ENCODE data around the gene ZBP1. TPM values are rescaled to one million over a fixed set of nuclear protein-coding genes. Genes with fewer than 3 reads are reported as not detected.

Gene ZBP1
- total and polyA plus RNA-seq, 10 of the 15 experiments (the other 5 are each of a cell fraction or from before 2014, with no cell fraction given) = 0.93 to 10.6 (median 4.8) TPM

DNA sequence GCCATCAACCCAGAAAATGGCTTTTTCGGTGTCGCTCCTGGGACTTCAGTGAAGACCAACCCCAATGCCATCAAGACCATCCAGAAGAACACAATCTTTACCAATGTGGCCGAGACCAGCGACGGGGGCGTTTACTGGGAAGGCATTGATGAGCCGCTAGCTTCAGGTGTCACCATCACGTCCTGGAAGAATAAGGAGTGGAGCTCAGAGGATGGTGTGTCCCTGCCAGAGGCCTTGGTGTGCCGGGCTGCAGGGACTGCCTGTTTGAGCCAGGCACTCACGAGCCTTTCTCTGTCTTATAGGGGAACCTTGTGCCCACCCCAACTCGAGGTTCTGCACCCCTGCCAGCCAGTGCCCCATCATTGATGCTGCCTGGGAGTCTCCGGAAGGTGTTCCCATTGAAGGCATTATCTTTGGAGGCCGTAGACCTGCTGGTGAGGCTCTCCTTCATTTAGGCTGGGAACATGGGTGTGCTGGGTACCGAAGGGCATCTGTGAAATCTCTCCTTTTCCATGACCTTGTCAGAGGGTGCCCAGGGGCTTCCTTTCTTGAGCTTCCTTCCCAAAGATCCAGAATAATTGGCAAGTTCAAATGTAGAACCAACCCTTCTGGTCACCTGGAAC, 55.9 kb downstream of the ZBP1 start:
- no peak overlapping the region for H3K4me2 ChIP-seq (ENCODE audit: control insufficient read depth, insufficient read depth)
- intact Hi-C loops (cut with micrococcal nuclease; ENCODE audit: unreplicated experiment) (no loop called here), in situ Hi-C loops (cut with MboI) (no loop called here)
- peaks cover 0 to 5% of the 10 kb centered on the region in 2 experiments; a peak in 3 of 4 replicates for H3K27me3 ChIP-seq (replicated peaks in 1 of 2; ENCODE audit: control insufficient read depth in 2 of 2, insufficient read depth in 2 of 2, low read length in 1 of 2)
- no peak for DNase-seq (ENCODE audit: low read depth, low spot score)
- no peak for FAIRE-seq
- no peak overlapping the region for H2AFZ ChIP-seq (ENCODE audit: control insufficient read depth, low read depth, low read length)
- 35% methylated on average over 14 of the region's 14 CpGs for WGBS (ENCODE audit: insufficient coverage, insufficient replicate concordance, low lambda C conversion rate, missing lambda C conversion rate)
- no peak overlapping the region for H3K4me3 ChIP-seq
- CTCF ChIA-PET = interaction anchor here (0.6 kb wide), 1 partner anchor 51 kb away, joined by 3 read pairs; no protein-coding TSS in a partner anchor
- H3K4me1 ChIP-seq (ENCODE audit: control insufficient read depth, insufficient read depth, low read length) = no peaks in the 10 kb centered on the region
- no peak overlapping the region for H3K27ac ChIP-seq (ENCODE audit: control insufficient read depth, insufficient read depth)
- no peaks in the 10 kb centered on the region for H3K9me3 ChIP-seq (replicated peaks; ENCODE audit: control insufficient read depth, insufficient read depth, low read length)
- BruUV-seq (replicated peaks) = no TSS peak
- H3K36me3 ChIP-seq (ENCODE audit: control insufficient read depth in 2 of 2, insufficient read depth in 2 of 2, low read length in 1 of 2) = no peaks in the 10 kb centered on the region
- SMC1A ChIA-PET (ENCODE audit: uncharacterized antibody, unreplicated experiment) = no interaction called here
- H3K9ac ChIP-seq (ENCODE audit: control insufficient read depth, insufficient read depth, low read length) = no peak overlapping the region
- POLR2A ChIA-PET = no interaction called here
- H3K79me2 ChIP-seq (ENCODE audit: control insufficient read depth, insufficient read depth, low read length) = no peaks in the 10 kb centered on the region
- no peaks in the 10 kb centered on the region for H4K20me1 ChIP-seq (ENCODE audit: control insufficient read depth, insufficient read depth)
- ATAC-seq = no peak
- RAD21 ChIA-PET (ENCODE audit: unreplicated experiment) = no interaction called here
- TF ChIP-seq MTA3 (IDR thresholded peaks at IDR 0.05; ENCODE audit: borderline replicate concordance, low read length) (no peak), JUND (IDR thresholded peaks at IDR 0.05; ENCODE audit: low read depth, low read length) (no peak), KLF5 (IDR thresholded peaks at IDR 0.05; ENCODE audit: partially characterized antibody) (no peak), HCFC1 (IDR thresholded peaks at IDR 0.05; ENCODE audit: low read length) (no peak), JUNB (IDR thresholded peaks at IDR 0.05) (no peak), KAT2A (conservative IDR thresholded peaks at IDR 0.05; ENCODE audit: control insufficient read depth, low read depth, low read length) (no peak), RB1 (IDR thresholded peaks at IDR 0.05; ENCODE audit: borderline replicate concordance) (no peak), ASH2L (IDR thresholded peaks at IDR 0.05; ENCODE audit: borderline replicate concordance, low read depth) (no peak), MEF2B (IDR thresholded peaks at IDR 0.05; ENCODE audit: partially characterized antibody, poor library complexity, severe bottlenecking) (no peak), PAX5 (IDR thresholded peaks at IDR 0.05; ENCODE audit: borderline replicate concordance, low read depth, low read length) (no peak)
- TF ChIP-seq, protein P1, sequence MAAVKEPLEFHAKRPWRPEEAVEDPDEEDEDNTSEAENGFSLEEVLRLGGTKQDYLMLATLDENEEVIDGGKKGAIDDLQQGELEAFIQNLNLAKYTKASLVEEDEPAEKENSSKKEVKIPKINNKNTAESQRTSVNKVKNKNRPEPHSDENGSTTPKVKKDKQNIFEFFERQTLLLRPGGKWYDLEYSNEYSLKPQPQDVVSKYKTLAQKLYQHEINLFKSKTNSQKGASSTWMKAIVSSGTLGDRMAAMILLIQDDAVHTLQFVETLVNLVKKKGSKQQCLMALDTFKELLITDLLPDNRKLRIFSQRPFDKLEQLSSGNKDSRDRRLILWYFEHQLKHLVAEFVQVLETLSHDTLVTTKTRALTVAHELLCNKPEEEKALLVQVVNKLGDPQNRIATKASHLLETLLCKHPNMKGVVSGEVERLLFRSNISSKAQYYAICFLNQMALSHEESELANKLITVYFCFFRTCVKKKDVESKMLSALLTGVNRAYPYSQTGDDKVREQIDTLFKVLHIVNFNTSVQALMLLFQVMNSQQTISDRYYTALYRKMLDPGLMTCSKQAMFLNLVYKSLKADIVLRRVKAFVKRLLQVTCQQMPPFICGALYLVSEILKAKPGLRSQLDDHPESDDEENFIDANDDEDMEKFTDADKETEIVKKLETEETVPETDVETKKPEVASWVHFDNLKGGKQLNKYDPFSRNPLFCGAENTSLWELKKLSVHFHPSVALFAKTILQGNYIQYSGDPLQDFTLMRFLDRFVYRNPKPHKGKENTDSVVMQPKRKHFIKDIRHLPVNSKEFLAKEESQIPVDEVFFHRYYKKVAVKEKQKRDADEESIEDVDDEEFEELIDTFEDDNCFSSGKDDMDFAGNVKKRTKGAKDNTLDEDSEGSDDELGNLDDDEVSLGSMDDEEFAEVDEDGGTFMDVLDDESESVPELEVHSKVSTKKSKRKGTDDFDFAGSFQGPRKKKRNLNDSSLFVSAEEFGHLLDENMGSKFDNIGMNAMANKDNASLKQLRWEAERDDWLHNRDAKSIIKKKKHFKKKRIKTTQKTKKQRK (IDR thresholded peaks at IDR 0.05; ENCODE audit: low read depth, low read length) = no peak
- TF ChIP-seq, protein P2, sequence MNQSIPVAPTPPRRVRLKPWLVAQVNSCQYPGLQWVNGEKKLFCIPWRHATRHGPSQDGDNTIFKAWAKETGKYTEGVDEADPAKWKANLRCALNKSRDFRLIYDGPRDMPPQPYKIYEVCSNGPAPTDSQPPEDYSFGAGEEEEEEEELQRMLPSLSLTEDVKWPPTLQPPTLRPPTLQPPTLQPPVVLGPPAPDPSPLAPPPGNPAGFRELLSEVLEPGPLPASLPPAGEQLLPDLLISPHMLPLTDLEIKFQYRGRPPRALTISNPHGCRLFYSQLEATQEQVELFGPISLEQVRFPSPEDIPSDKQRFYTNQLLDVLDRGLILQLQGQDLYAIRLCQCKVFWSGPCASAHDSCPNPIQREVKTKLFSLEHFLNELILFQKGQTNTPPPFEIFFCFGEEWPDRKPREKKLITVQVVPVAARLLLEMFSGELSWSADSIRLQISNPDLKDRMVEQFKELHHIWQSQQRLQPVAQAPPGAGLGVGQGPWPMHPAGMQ (IDR thresholded peaks at IDR 0.05; ENCODE audit: borderline replicate concordance) = no peak
- TF ChIP-seq, protein P3, sequence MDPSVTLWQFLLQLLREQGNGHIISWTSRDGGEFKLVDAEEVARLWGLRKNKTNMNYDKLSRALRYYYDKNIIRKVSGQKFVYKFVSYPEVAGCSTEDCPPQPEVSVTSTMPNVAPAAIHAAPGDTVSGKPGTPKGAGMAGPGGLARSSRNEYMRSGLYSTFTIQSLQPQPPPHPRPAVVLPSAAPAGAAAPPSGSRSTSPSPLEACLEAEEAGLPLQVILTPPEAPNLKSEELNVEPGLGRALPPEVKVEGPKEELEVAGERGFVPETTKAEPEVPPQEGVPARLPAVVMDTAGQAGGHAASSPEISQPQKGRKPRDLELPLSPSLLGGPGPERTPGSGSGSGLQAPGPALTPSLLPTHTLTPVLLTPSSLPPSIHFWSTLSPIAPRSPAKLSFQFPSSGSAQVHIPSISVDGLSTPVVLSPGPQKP (IDR thresholded peaks at IDR 0.05; ENCODE audit: low read depth, low read length) = no peak
